Loucy (cell line): Measurements from ENCODE around the gene HID1.

ENCODE experiments used
- H2AFZ ChIP-seq: fragments of 200-600 bp; sonication (generic); 2 replicates; pipeline ENCODE4 v1.6.0; 2016; ENCODE audit warnings: antibody characterized with exemption, mild to moderate bottlenecking, low read length, moderate library complexity
- H3F3A ChIP-seq: fragments of 200-600 bp; 2 replicates; pipeline ENCODE4 v1.6.0; 2016; ENCODE audit warnings: antibody characterized with exemption, low read depth, mild to moderate bottlenecking
- H3K27me3 ChIP-seq: fragments of 200-600 bp; sonication (generic); 2 replicates; pipeline ENCODE4 v1.6.1; 2014; ENCODE audit warnings: low read length, mild to moderate bottlenecking; ENCODE audit not compliant: insufficient read depth, poor library complexity, severe bottlenecking
- H3K36me3 ChIP-seq: fragments of 200-600 bp; sonication (generic); 2 replicates; pipeline ENCODE4 v1.6.1; 2016; ENCODE audit warnings: low read length; ENCODE audit not compliant: insufficient read depth
- H3K4me1 ChIP-seq: fragments of 200-600 bp; sonication (generic); 2 replicates; pipeline ENCODE4 v1.5.1; 2014; ENCODE audit warnings: low read length, mild to moderate bottlenecking; ENCODE audit not compliant: insufficient read depth, poor library complexity, severe bottlenecking
- H3K4me2 ChIP-seq: fragments of 200-600 bp; sonication (generic); 2 replicates; pipeline ENCODE4 v1.6.0; 2014; ENCODE audit warnings: antibody characterized with exemption, low read length, low read depth, mild to moderate bottlenecking; ENCODE audit not compliant: poor library complexity, severe bottlenecking
- H3K4me3 ChIP-seq: fragments of 200-600 bp; sonication (generic); 2 replicates; pipeline ENCODE4 v1.5.1; 2014; ENCODE audit warnings: low read length, mild to moderate bottlenecking, mixed read lengths; ENCODE audit not compliant: poor library complexity, severe bottlenecking
- H3K79me2 ChIP-seq: fragments of 200-600 bp; sonication (generic); 2 replicates; pipeline ENCODE4 v1.6.1; 2014; ENCODE audit warnings: low read length; ENCODE audit not compliant: insufficient read depth
- H3K9ac ChIP-seq: fragments of 200-600 bp; sonication (generic); 2 replicates; pipeline ENCODE4 v1.6.0; 2014; ENCODE audit warnings: mild to moderate bottlenecking, low read depth, low read length, moderate library complexity; ENCODE audit not compliant: poor library complexity, severe bottlenecking
- H3K9me2 ChIP-seq: fragments of 200-600 bp; sonication (generic); replicated peaks from 2 replicates; pipeline ENCODE4 v1.6.1; 2016; ENCODE audit warnings: low read depth, low read length, mixed read lengths
- H3K9me3 ChIP-seq: fragments of 200-600 bp; sonication (generic); 2 replicates; pipeline ENCODE4 v1.6.1; 2014; ENCODE audit warnings: mild to moderate bottlenecking, antibody characterized with exemption, low read length, low read depth; ENCODE audit not compliant: insufficient read depth
- H4K20me1 ChIP-seq: fragments of 200-600 bp; sonication (generic); 2 replicates; pipeline ENCODE4 v1.6.0; 2014; ENCODE audit warnings: antibody characterized with exemption, low read length, mild to moderate bottlenecking; ENCODE audit not compliant: insufficient read depth, poor library complexity, severe bottlenecking
- CTCF ChIP-seq: fragments of 200-600 bp; sonication (generic); conservative IDR thresholded peaks from 2 replicates; pipeline ENCODE4 v1.5.1; 2014; ENCODE audit warnings: mild to moderate bottlenecking, antibody characterized with exemption, low read length
- EZH2phosphoT487 ChIP-seq: fragments of 200-600 bp; IDR thresholded peaks from 2 replicates; pipeline ENCODE4 v1.6.1; 2018; ENCODE audit warnings: antibody characterized with exemption, mild to moderate bottlenecking, moderate library complexity, borderline replicate concordance

Gene HID1

GRCh38 chr17:74998783-74999182 is 26.2 kb upstream of the HID1 start:
- Histone ChIP-seq H3K27me3 (no peaks in the 10 kb centered on the region), H4K20me1 (no peaks in the 10 kb centered on the region), H3F3A (no peaks in the 10 kb centered on the region), H3K4me1 (no peaks in the 10 kb centered on the region), H3K9ac (no peak overlapping the region), H3K9me3 (no peaks in the 10 kb centered on the region), H3K9me2 (no peaks in the 10 kb centered on the region), H3K36me3 (no peaks in the 10 kb centered on the region), H3K4me3 (no peak overlapping the region), H3K4me2 (no peak overlapping the region), H2AFZ (no peak overlapping the region), H3K79me2 (no peaks in the 10 kb centered on the region)
- TF ChIP-seq CTCF (no peak), EZH2phosphoT487 (no peak)

- Histone ChIP-seq H4K20me1 (no peaks in the 10 kb centered on the region), H3K9ac (no peak overlapping the region), H3K9me3 (no peaks in the 10 kb centered on the region), H3F3A (no peaks in the 10 kb centered on the region), H3K9me2 (no peaks in the 10 kb centered on the region), H3K4me3 (no peak overlapping the region), H3K36me3 (no peaks in the 10 kb centered on the region), H3K4me2 (no peak overlapping the region), H2AFZ (no peak overlapping the region), H3K27me3 (no peaks in the 10 kb centered on the region), H3K4me1 (no peaks in the 10 kb centered on the region), H3K79me2 (no peaks in the 10 kb centered on the region)
- TF ChIP-seq CTCF, result no peak
Measured at GRCh38 chr17:74995847-74996246, 23.3 kb upstream of the HID1 start.

GRCh38 chr17:74994440-74994839 is 21.9 kb upstream of the HID1 start:
- Histone ChIP-seq H3K4me1 (no peaks in the 10 kb centered on the region), H3K9me3 (no peaks in the 10 kb centered on the region), H3K36me3 (no peaks in the 10 kb centered on the region), H3K4me2 (no peak overlapping the region), H3K4me3 (no peak overlapping the region), H3K27me3 (no peaks in the 10 kb centered on the region), H3K79me2 (no peaks in the 10 kb centered on the region), H2AFZ (no peak overlapping the region), H3K9me2 (no peaks in the 10 kb centered on the region), H3F3A (no peaks in the 10 kb centered on the region), H3K9ac (no peak overlapping the region), H4K20me1 (no peaks in the 10 kb centered on the region)
- TF ChIP-seq CTCF (no peak), EZH2phosphoT487 (no peak)
